ENCODE data around the gene FAM151B. TPM values are rescaled to one million over a fixed set of nuclear protein-coding genes. Genes with fewer than 3 reads are reported as not detected.

The FAM151B gene
- total RNA-seq, 3 donors from 2014 or later (not counting 1 experiment from before 2014, with no cell fraction given), result 0.21 to 0.45 (median 0.43) TPM

DNA sequence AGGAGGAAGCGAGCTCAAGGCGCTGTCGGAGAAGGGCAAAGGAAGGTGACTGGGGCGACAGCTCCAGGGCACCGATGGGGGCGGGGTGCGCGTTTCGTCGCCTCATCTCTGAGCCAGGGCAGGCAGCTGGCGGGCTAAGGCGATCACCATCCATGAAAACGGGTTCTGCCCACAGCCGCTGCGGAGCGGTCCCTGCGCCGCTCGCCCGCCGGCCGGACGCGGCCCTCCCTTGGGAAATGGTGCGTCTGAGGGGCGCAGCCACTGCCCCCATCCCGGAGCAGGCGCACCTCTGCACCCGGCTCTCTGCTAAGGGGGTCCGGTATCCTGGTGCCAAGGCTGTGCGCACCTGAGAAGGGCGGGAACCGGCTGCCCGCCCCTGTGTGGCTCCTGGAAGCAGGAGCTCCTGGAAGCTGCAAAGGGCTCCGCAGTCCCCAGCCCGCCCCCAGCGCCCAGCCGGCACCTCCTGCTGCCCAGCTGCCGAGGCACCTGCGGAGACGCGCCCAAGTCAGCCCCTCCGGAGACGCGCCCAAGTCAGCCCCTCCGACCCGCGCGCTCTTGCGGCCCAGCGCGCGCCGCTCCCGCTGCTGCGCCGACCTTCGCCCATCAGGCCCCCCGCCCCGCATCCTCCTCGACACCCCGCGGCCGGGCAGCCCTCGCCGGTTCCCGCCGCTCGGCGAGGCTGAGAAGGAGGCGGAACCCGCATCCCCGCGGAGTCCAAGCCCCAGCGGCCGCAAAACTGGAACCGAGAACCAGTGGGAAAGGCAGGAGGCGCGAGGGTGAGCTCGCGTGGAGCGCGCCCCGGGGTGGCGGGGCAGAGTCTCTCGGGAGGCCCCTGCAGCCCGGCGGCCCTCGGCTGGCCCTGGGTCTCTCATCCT lies 81.4 kb downstream of the FAM151B start:
- DNase-seq (no peak), ATAC-seq (no peak)
- peaks cover 8% of the 10 kb centered on the region for H3K4me1 ChIP-seq (ENCODE audit: control insufficient read depth, insufficient read depth, low read length)
- Mint-ChIP-seq H3K4me3 (no peak overlapping the region), H3K27me3 (ENCODE audit: low read depth in 2 of 2) (peaks cover 38 to 43% of the 10 kb centered on the region in 2 donors), H3K36me3 (no peaks in the 10 kb centered on the region), H3K4me1 (no peaks in the 10 kb centered on the region), H3K9me3 (no peaks in the 10 kb centered on the region), H3K27ac (no peak overlapping the region)
- H3K36me3 ChIP-seq (ENCODE audit: control insufficient read depth, insufficient read depth, low read length), result no peaks in the 10 kb centered on the region
- H3K27ac ChIP-seq (ENCODE audit: low read length), result no peak overlapping the region
- WGBS (ENCODE audit: insufficient coverage), result 3% methylated on average over 89 of the region's 89 CpGs
- H3K9me3 ChIP-seq (ENCODE audit: control insufficient read depth, insufficient read depth, low read length), result no peaks in the 10 kb centered on the region
- H3K4me3 ChIP-seq (ENCODE audit: low read length), result no peak overlapping the region
- H3K27me3 ChIP-seq (ENCODE audit: control insufficient read depth, insufficient read depth, low read length), result peaks cover 25% of the 10 kb centered on the region
- TF ChIP-seq CTCF (IDR thresholded peaks at IDR 0.05), result no peak
- intact Hi-C loops (cut with micrococcal nuclease), result no loop called here

DNA sequence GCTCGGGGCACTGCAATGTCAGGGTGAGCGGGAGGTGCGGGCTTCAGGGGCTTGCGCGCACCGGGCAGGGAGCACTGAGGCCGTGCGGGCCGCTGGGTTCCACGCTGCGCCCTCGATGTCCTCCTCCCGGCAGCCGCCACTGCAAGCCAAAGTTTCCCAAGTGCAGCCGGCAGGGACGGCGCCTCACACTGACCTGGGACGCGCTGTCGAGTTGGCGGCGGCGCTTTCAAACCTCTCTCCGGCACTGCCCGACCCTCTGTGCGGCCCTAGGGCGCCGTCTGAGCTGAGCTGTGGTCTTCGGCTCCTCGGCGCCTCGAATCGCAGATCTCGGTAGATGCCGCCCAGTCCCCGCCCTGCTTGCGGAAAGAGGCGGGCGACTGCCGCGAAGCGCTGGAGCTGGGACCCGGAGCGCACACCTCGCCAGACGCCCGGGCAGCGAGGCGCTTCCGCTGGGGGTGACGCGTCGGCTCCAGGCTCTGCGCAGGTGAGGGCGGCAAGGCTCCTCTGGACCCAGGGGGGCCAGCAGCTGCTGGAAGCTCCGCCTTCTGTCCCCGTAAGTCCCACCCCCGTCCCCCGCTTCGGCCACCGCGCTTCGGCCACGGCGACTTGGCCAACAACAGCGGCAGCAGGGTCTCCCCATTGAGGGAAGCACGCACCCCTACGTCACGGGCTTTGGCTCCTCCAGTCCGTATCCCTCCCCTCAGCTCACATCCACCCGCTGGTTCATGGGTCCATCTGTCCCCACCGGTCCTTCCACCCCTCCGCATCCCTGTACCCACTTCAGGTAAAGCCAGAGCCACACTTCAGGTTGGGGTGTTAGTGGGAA lies 82.3 kb downstream of the FAM151B start, which contains the start of gene ANKRD34B:
ANKRD34B (minus strand) TSS at position 320 of the 826 bp plus-strand sequence. CDS start 10,261 bp downstream, outside the sequence.
- intact Hi-C loops (cut with micrococcal nuclease), result no loop called here
- ATAC-seq, result peak in 1 of 3 donors; percentile 8

GRCh38 chr5:80573062-80573461 lies 85.2 kb downstream of the FAM151B start:
- peaks cover 17% of the 10 kb centered on the region for H3K27me3 ChIP-seq (ENCODE audit: control insufficient read depth, insufficient read depth, low read length)
- H3K36me3 ChIP-seq (ENCODE audit: control insufficient read depth, insufficient read depth, low read length), result no peaks in the 10 kb centered on the region
- no peaks in the 10 kb centered on the region for H3K9me3 Mint-ChIP-seq
- no peaks in the 10 kb centered on the region for H3K4me1 Mint-ChIP-seq
- peaks cover 27 to 34% of the 10 kb centered on the region in 2 donors for H3K27me3 Mint-ChIP-seq (ENCODE audit: low read depth in 2 of 2)
- intact Hi-C loops (cut with micrococcal nuclease), result no loop called here
- H3K4me1 ChIP-seq (ENCODE audit: control insufficient read depth, insufficient read depth, low read length), result peaks cover 8% of the 10 kb centered on the region
- no peak overlapping the region for H3K27ac Mint-ChIP-seq
- 75% methylated on average over 3 of the region's 3 CpGs for WGBS (ENCODE audit: insufficient coverage)
- no peaks in the 10 kb centered on the region for H3K9me3 ChIP-seq (ENCODE audit: control insufficient read depth, insufficient read depth, low read length)
- H3K4me3 Mint-ChIP-seq, result no peak overlapping the region
- no peaks in the 10 kb centered on the region for H3K36me3 Mint-ChIP-seq
- H3K27ac ChIP-seq (ENCODE audit: low read length), result no peak overlapping the region
- no peak overlapping the region for H3K4me3 ChIP-seq (ENCODE audit: low read length)
- no peak for TF ChIP-seq CTCF (IDR thresholded peaks at IDR 0.05)
- no peak for ATAC-seq
- DNase-seq, result no peak

More for the DNA sequence above, 82.3 kb downstream of the FAM151B start, which contains the start of gene ANKRD34B:
- peak within 1 kb of the TSS; percentile 58 for H3K4me3 Mint-ChIP-seq
- no peak for DNase-seq
- H3K36me3 ChIP-seq (ENCODE audit: control insufficient read depth, insufficient read depth, low read length), result no peaks in the 10 kb centered on the region
- peaks cover 25% of the 10 kb centered on the region for H3K27me3 ChIP-seq (ENCODE audit: control insufficient read depth, insufficient read depth, low read length)
- peaks cover 8% of the 10 kb centered on the region for H3K4me1 ChIP-seq (ENCODE audit: control insufficient read depth, insufficient read depth, low read length)
- H3K27ac Mint-ChIP-seq, result no peak within 1 kb of the TSS
- H3K27ac ChIP-seq (ENCODE audit: low read length), result no peak within 1 kb of the TSS
- 2% methylated on average over 70 of the region's 73 CpGs for WGBS (ENCODE audit: insufficient coverage)
- no peaks in the 10 kb centered on the region for H3K36me3 Mint-ChIP-seq
- TF ChIP-seq CTCF (IDR thresholded peaks at IDR 0.05), result no peak
- H3K9me3 Mint-ChIP-seq, result no peaks in the 10 kb centered on the region
- no peak within 1 kb of the TSS for H3K4me3 ChIP-seq (ENCODE audit: low read length)
- H3K4me1 Mint-ChIP-seq, result no peaks in the 10 kb centered on the region
- peaks cover 40 to 41% of the 10 kb centered on the region in 2 donors for H3K27me3 Mint-ChIP-seq (ENCODE audit: low read depth in 2 of 2)
- H3K9me3 ChIP-seq (ENCODE audit: control insufficient read depth, insufficient read depth, low read length), result no peaks in the 10 kb centered on the region

Measured in natural killer cell (primary cell).